GM18517 (cell line): ENCODE results near the gene SYNDIG1L.
"Not testable (repeated sequence)": the region's sequence is repeated elsewhere in the genome, so short reads cannot be mapped to it uniquely, and the experiment has no call there.

Source experiments
- ATAC-seq: cut with Tn5 transposase; IDR thresholded peaks from one replicate; pipeline ENCODE4 v1.9.1; 2021; ENCODE audit warnings: mild to moderate bottlenecking, moderate library complexity; ENCODE audit not compliant: unreplicated experiment

The SYNDIG1L gene

GRCh38 chr14:74426202-74426582, at the start of gene SYNDIG1L:
Gene SYNDIG1L, minus strand, starts transcription at chr14:74426210. Its CDS starts 16,466 bp downstream, at chr14:74409744.
- ATAC-seq: no peak

DNA sequence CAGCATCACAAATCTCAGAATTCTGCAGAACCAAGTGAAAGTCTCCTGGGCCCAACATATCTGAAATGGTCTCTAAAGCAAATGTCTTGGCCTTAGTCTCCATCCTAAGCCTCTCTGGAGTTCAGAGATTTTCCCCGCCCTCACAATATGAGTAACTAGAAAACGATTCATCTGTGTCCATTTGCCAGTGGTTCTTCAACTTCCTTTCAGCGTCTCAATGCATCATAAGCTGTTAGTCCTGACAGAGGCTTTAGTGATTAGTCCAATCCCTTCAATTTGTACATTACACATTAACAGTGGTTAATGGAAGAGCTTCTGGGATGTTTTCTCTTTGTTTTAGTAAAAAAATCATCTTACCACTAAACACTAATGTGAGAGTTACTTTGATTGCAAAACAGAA, 49.7 kb upstream of the SYNDIG1L start:
- no peak for ATAC-seq

- ATAC-seq: no peak
Observed at GRCh38 chr14:74474376-74474775, 48.4 kb upstream of the SYNDIG1L start.

DNA sequence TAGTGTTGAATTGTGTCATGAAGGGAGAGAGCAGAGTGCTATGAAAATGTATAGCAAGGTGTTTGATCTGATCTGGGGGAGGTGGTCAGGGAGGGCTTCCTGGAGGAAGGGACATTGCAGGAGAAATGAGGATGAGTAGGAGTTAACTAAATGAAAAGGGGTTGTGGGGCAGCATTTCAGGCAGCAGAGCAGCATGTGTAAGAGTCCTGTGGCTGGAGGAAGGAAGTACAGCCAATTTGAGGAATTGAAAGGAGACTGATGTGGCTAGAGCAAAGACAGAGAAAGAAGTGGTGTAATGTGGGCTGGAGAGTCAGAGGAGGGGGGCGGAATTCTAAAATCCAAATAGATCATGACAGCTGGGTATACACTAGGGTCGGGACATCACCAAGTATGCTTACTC, 46.6 kb upstream of the SYNDIG1L start:
- ATAC-seq: no peak

DNA sequence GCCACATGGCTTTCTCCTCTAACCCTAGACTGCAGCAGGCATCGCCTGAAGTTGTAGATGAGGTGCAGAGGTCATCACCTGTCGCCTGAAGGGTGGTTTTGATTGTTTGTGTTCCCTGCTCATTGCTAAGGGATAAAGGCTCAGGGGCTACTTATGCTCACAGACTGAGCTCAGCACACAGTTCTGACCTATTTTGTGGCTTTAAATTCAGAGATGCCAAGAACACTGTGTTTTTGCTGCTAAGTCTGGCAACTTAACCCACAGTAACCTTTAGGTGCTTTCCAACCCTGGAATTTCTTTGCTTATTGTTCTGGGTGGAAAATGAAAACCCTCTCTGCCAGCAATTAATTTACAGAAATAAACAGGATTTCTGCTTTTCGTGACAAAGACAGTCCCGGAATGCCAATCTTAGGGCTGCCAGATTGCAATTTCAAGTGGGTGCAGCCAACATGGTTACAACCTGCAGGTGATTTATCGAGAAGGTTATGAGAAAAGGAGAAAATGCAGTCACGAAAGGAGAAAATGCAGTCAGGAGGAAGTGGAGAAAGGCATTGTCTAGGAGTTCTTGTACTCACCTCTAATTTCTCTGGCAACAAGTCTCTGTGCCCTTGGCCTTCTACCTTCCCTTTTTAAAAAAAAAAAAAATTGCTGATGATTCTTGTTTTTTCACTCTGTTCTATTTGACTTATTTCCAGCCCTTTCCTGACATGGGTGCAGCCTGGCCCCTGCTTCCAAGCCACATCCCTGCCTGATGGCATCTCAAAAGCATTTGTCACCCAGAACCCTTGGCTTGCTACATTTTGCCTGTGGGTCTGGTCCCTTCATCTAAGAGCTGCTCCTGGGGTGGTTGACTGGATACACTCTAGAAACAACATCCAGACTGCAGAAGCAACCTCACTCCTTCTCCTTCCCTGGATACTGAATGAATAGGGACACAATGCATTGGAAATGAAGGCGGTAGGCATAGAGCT, 43.8 kb upstream of the SYNDIG1L start:
- no peak for ATAC-seq

DNA sequence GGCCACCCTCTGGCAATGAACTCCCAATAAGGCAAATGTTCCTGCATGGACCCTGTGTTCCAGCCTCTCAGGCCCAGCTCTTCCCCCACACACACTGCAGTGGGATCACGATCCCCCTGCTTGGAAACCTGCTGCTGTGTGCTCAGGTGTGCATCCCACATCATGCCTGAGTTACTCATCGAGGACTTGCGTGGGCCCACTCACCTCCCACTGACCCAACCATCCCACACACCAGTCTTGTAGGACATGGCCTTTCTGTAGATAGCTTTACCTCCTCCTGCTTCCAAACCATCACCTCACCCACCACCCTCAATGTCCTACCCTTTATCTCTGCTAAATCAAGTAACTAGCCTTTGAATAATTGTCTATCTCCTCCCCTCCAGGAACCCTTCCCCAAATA, 42.5 kb upstream of the SYNDIG1L start:
- ATAC-seq: no peak

GRCh38 chr14:74465335-74465734, 39.3 kb upstream of the SYNDIG1L start:
- no peak for ATAC-seq

- ATAC-seq: no peak
Observed at GRCh38 chr14:74464785-74465184, 38.8 kb upstream of the SYNDIG1L start.

GRCh38 chr14:74463697-74464096, 37.7 kb upstream of the SYNDIG1L start:
- ATAC-seq: no peak

DNA sequence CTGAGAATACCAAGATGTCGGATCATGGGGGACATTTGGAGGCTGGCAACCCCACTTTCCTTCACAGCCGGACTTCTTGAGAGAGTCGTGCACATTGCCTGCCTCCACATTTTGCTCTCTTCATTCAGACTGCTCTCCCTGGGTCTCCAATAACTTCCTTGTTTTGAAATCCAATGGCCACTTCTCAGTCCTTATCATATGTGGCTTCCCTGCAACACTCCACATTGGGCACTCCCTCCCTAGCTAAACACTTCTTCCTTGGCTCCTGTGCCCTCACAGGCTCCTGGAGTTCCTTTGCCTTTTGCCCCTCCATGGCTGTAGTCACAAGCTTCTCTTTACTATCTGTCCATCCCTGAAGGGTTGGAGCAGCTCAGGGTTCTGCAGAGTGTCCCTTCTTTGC, 37.0 kb upstream of the SYNDIG1L start:
- ATAC-seq: no peak

- ATAC-seq: no peak
Observed at GRCh38 chr14:74459976-74460375, 34.0 kb upstream of the SYNDIG1L start.

DNA sequence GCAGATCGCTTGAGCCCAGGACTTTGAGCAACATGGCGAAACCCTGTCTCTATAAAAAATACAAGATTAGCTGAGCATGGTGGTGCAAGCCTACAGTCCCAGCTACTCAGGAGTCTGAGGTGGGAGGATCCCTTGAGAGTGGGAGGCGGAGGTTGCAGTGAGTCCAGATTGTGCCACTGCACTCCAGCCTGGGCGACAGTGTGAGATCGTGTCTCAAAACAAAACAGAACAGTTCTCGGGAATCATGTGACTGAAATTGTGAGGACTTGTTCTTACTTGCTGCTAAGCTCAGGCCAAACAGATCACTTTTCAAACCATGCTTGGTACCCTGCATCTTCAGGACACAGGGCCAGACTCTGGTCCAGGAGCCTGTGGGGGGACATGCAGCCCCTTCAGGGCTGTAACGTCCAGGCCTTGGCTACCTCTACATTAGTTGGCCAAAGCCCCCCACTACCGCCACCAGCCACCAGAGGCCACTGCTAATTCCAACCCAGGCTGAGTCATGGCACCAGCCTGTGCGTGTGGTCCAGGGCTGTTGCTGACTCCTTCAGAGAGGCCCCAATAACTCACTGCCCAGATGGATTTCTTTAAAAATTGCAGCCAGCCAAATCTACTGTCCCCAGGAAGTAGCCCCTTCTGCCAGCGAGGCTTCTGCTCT, 33.4 kb upstream of the SYNDIG1L start:
- ATAC-seq: no peak

DNA sequence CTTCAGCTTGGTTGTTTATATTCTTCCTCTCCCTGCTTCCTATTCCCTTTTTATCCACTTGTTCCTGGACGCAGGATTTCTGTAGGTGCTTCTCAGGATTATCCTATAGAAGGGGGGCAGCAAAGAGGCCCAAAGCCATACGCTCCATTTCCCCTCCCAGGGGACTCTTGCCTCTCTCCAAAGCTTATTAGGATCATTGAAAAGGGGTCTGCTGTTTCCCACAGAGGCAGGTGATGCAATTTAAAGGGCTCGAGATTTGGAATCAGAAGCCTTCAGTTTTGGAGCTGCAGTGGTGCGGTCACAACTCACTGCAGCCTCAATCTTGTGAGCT, 31.5 kb upstream of the SYNDIG1L start:
- no peak for ATAC-seq

DNA sequence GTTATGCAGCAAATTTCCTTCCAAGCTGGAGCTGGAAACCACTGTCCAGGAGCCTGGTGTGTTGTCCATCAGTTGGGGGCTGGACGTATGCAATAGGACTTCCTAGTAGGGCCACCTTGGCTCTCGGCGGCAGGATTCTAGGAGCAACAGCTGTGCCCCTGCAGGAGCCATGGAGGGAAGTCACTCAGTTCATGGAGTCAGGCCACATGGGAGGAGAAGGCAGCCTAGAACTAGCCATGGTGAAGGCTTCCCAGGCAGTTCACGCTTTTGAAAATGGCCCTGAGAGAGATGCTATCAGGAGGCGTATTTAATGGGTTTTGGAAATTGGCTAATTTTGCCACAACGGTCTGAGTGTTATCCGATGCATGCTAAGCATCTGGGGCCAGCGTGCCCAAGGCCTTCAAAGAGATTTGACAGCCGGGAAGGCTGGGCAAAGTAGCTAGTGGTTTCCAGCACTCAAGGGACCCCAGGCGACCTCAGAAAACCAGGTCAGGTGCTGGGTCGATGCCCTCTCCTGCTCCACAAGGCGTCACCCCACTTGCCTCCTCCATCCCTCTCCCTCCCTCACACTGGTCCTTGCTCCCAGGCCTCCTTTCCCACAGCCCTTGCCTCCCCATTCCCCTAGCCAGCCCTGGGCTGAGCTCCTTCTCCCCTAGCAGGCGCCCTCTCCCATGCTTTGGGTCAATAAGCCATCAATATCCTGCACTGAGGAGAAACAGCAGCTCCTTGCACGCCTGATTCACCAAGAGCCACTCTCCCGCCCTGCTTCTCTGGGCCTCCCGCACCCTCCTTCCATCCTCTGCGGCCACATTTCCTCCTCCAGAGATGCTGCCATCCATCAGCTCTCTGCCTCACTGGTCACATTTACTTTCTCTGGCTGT, 30.9 kb upstream of the SYNDIG1L start:
- ATAC-seq: no peak

- ATAC-seq: not testable (repeated sequence)
Observed at GRCh38 chr14:74454397-74454796, 28.4 kb upstream of the SYNDIG1L start.

DNA sequence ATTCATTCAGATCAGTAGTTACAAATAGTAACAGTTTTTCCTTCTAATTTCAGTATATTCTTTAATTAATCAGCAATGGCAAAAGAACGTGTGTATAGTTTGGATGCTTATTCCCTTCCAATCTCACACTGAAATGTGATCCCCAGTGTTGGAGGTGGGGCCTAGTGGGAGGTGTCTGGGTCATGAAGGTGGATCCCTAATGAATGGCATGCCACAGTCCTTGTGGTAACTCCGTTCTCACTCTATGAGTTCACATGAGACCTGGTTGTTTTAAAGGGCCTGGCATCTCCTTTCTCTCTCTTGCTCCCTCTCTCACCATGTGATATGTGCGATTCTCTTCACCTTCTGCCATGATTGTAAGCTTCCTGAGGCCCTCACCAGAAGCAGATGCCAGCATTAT, 18.9 kb upstream of the SYNDIG1L start:
- no peak for ATAC-seq

GRCh38 chr14:74442757-74443156, 16.7 kb upstream of the SYNDIG1L start:
- ATAC-seq: no peak

- no peak for ATAC-seq
Observed at GRCh38 chr14:74441113-74441512, 15.1 kb upstream of the SYNDIG1L start.

- ATAC-seq: no peak
Observed at GRCh38 chr14:74438351-74438915, 12.4 kb upstream of the SYNDIG1L start.

DNA sequence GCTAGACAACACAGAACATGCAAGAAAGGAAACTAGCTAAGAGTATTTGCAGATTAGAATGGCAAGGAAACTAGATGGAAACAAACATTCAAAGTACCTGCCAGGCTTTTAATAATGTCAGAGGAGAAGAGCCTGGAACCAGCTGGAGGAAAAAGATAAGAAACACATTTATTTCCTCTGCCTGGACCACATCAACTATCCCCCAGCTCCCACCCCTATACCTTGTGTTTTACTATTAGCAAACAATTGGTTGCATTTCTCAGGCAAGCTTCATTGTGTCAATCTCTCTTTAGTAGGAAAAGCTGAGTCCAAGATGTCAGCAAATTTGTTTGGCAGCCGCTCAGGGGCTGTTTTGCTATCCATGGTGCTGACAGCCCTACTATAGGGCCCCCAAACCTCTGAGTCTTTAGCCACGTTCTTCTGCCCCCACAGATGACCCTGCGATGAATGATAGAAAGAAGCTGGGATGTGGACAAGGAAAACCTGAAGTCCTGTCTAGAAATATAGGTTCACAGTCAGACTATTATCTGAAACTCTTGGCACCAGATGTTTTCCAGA, 11.6 kb upstream of the SYNDIG1L start:
- no peak for ATAC-seq

DNA sequence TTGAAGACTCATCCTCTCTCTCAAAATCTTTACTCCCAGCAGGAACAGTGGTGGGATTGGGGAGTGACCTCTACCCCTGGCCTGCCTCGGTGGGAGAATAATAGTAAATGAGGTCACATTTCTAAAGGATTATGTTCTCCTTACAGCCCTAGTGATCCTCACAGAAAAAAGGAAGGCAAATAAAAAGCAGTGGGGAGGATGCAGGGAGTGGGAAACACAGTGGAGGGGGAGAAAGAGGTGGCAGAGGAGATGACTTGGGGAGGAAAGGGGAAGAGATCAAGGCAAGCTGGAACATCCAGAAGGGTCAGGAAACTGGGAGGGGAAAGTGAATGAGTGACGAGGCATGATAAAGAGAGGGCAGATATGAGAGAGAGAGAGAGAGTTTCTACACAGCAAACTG, 8.3 kb upstream of the SYNDIG1L start:
- no peak for ATAC-seq
